ENCODE data around the gene BEX2. TPM values are rescaled to one million over a fixed set of nuclear protein-coding genes. Genes with fewer than 3 reads are reported as not detected.
A peak's percentile ranks its signal among the peaks of the same experiment; 100 is the strongest.

BEX2 gene
- total RNA-seq, 4 donors from 2014 or later: 0.42 to 1.5 (median 0.90) TPM

GRCh38 chrX:103338663-103339062 lies 27.9 kb upstream of the BEX2 start:
- in situ Hi-C loops (cut with MboI; ENCODE audit: low sequenced_read_pairs in 4 of 4): loop anchor here in 3 of 4 donors (10.0 to 25.0 kb wide), 2 partner anchors 124 to 126 kb away; no protein-coding TSS in a partner anchor
- H3K27ac ChIP-seq: no peak overlapping the region
- DNase-seq (no peak), ATAC-seq (no peak)
- H3K36me3 ChIP-seq: no peaks in the 10 kb centered on the region
- intact Hi-C loops (cut with DNase I; ENCODE audit: low total_unique reads): no loop called here
- no peaks in the 10 kb centered on the region for H3K4me1 ChIP-seq
- H3K4me3 ChIP-seq: no peak overlapping the region
- TF ChIP-seq POLR2A (IDR thresholded peaks at IDR 0.05) (no peak), CTCF (IDR thresholded peaks at IDR 0.05 in 4 of 5, conservative IDR thresholded peaks at IDR 0.05 in 1 of 5) (no peak)
- H3K9me3 ChIP-seq: no peaks in the 10 kb centered on the region
- peaks cover 0 to 3% (median 0%) of the 10 kb centered on the region in 3 donors for H3K27me3 ChIP-seq

- in situ Hi-C loops (cut with MboI; ENCODE audit: low sequenced_read_pairs in 4 of 4): loop anchor here in 3 of 4 donors (10.0 to 25.0 kb wide), 2 partner anchors 132 to 134 kb away; no protein-coding TSS in a partner anchor
- intact Hi-C loops (cut with DNase I; ENCODE audit: low total_unique reads): no loop called here
- DNase-seq (no peak), ATAC-seq (no peak)
- Histone ChIP-seq H3K27ac (no peak overlapping the region), H3K36me3 (no peaks in the 10 kb centered on the region), H3K4me3 (peak overlapping the region; percentile 17 to 28 (median 24)), H3K27me3 (peaks cover 0 to 5% (median 0%) of the 10 kb centered on the region in 3 donors), H3K4me1 (no peaks in the 10 kb centered on the region), H3K9me3 (no peaks in the 10 kb centered on the region)
- TF ChIP-seq CTCF (IDR thresholded peaks at IDR 0.05 in 4 of 5, conservative IDR thresholded peaks at IDR 0.05 in 1 of 5) (no peak), POLR2A (IDR thresholded peaks at IDR 0.05) (no peak)
Measured at GRCh38 chrX:103330681-103331288, 20.0 kb upstream of the BEX2 start.

GRCh38 chrX:103329991-103330390 lies 19.2 kb upstream of the BEX2 start, which contains the start of gene TCEAL7:
Gene TCEAL7 (plus strand): TSS chrX:103330239. CDS start chrX:103331404, 1,165 bp downstream.
- Histone ChIP-seq H3K36me3 (no peaks in the 10 kb centered on the region), H3K4me1 (no peaks in the 10 kb centered on the region), H3K9me3 (no peaks in the 10 kb centered on the region), H3K27ac (no peak within 1 kb of the TSS), H3K27me3 (peaks cover 0 to 5% (median 0%) of the 10 kb centered on the region in 3 donors), H3K4me3 (peak within 1 kb of the TSS; percentile 17 to 28 (median 24))
- intact Hi-C loops (cut with DNase I; ENCODE audit: low total_unique reads): no loop called here
- in situ Hi-C loops (cut with MboI; ENCODE audit: low sequenced_read_pairs in 4 of 4): loop anchor here in 3 of 4 donors (10.0 to 25.0 kb wide), 2 partner anchors 132 to 135 kb away; no protein-coding TSS in a partner anchor
- ATAC-seq: peak in 1 of 2 donors; percentile 54
- DNase-seq: no peak
- TF ChIP-seq CTCF (IDR thresholded peaks at IDR 0.05 in 4 of 5, conservative IDR thresholded peaks at IDR 0.05 in 1 of 5): no peak
- TF ChIP-seq POLR2A (IDR thresholded peaks at IDR 0.05): no peak

GRCh38 chrX:103311399-103311780 lies 600 bp upstream of the BEX2 start:
- H3K27ac ChIP-seq: no peak overlapping the region
- in situ Hi-C loops (cut with MboI; ENCODE audit: low sequenced_read_pairs in 4 of 4): no loop called here
- no peak for TF ChIP-seq CTCF (IDR thresholded peaks at IDR 0.05 in 4 of 5, conservative IDR thresholded peaks at IDR 0.05 in 1 of 5)
- TF ChIP-seq POLR2A (IDR thresholded peaks at IDR 0.05): no peak
- intact Hi-C loops (cut with DNase I; ENCODE audit: low total_unique reads): no loop called here
- H3K4me1 ChIP-seq: no peaks in the 10 kb centered on the region
- no peaks in the 10 kb centered on the region for H3K36me3 ChIP-seq
- ATAC-seq (no peak), DNase-seq (no peak)
- peaks cover 0 to 20% (median 0%) of the 10 kb centered on the region in 3 donors for H3K27me3 ChIP-seq
- H3K9me3 ChIP-seq: no peaks in the 10 kb centered on the region
- peak overlapping the region in 3 of 4 donors; percentile 43 to 51 (median 44) for H3K4me3 ChIP-seq
